ENCODE measurements around the gene IL7R.

Gene IL7R

GRCh38 chr5:35921930-35922329 is 65.2 kb downstream of the IL7R start:
- no peak for TF ChIP-seq CTCF (IDR thresholded peaks at IDR 0.05; ENCODE audit: borderline replicate concordance, insufficient read depth, low read depth, low read length)

DNA sequence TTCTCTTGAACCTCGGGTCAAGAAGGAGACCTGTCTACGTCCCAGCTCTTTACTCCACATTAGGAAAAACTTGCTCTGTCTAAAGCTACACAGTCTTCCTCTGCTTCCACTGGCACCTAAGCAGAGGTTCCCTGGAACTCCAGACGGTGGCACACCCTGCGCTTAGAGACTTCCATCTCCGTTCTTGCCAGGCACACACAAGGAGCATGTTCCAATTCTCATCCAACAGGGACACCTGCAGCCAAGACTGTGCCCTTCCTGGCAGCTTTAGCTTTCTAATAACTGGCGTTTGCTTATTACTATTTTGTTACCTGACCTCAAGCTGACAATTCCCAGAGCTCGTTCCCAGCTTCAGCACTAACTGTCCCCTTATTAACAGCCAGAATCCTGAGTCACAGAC is 65.8 kb downstream of the IL7R start:
- no peak for TF ChIP-seq CTCF (IDR thresholded peaks at IDR 0.05; ENCODE audit: borderline replicate concordance, insufficient read depth, low read depth, low read length)
- H3K4me3 ChIP-seq (ENCODE audit: low read depth, low read length), result no peak overlapping the region

More at GRCh38 chr5:35921930-35922329, 65.2 kb downstream of the IL7R start:
- H3K4me3 ChIP-seq (ENCODE audit: low read depth, low read length), result no peak overlapping the region

DNA sequence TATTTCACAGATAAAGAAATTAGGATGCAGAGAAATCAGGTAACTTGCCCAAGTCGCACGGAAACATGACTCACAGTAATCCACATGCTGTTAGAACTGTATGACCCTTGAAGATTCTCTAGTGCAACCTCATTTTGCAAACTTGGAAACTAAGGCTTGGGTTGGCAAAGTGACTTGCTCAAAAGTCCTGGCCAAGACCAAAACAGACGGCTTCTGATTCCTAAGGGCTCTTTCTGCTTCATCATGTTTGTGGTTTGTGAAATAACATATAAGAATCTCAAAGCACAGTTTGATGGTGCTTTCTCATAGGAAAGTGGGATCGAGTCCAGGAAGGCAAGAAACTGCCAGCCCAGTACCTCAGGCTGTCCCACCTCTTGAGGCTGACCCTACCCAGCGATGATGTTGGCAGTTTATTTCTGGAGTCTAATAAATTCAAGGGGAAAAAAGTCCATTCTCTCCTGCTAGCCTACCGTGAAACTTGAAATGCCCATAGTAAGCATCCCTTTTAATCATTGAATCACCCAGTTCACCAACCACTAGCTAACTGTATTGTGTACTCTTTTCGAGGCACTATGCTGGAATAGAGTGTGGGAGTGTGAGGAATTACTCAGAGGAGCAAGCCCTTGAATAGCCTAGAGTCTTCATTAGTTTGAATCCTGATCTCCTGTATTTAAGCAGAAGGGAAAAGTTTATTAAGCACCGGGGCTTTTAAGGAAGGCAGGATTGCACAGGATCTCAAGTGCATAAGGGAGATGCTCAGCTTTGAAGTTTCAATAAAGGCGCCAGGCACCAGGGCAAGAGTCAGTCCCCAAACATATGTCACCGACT is 67.6 kb downstream of the IL7R start:
- no peak overlapping the region for H3K4me3 ChIP-seq (ENCODE audit: low read depth, low read length)
- no peak for TF ChIP-seq CTCF (IDR thresholded peaks at IDR 0.05; ENCODE audit: borderline replicate concordance, insufficient read depth, low read depth, low read length)

DNA sequence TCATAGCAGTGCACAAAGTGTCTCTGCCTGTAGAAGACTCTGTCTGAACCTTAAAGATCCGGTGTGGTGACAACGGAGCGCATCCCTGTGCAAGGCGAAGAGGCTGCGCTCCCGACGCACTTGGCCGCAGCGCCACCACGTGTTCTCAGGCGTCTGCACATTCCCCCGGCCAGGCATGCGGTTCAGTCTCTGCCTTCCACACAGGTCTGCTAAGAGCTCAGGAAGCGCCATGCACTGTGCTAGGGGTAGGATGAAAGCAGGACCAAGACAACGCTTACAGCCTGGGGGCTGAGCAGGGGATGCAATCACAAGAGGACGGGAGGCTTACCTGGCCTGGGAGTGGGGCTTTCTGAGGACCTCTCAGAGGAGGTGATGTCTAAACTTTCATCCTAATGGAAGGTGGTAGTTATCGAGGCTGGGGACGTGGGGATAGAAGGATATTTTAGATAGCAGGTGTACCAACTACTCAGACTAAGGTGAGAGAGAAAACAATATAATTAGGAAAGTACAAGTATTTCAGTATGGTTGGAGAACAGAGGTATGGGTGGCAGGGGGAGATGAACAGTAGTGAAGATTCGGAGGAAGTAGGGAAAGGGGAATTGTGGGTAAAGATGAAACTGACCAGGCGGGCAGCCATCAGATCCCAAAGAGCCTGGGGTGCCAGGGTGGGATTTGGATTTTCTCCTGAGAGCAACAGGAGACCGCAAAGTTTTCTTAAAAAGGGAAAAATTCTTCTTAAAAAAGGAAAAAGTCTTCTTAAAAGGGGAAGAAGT is 68.4 kb downstream of the IL7R start:
- peak; percentile 89 for TF ChIP-seq CTCF (IDR thresholded peaks at IDR 0.05; ENCODE audit: borderline replicate concordance, insufficient read depth, low read depth, low read length)
- no peak overlapping the region for H3K4me3 ChIP-seq (ENCODE audit: low read depth, low read length)

GRCh38 chr5:35926389-35927051 is 69.8 kb downstream of the IL7R start:
- no peak overlapping the region for H3K4me3 ChIP-seq (ENCODE audit: low read depth, low read length)
- peak; percentile 72 for TF ChIP-seq CTCF (IDR thresholded peaks at IDR 0.05; ENCODE audit: borderline replicate concordance, insufficient read depth, low read depth, low read length)
